CD4-positive, alpha-beta T cell treated with Interleukin-15 for 4 hours (primary cell): ENCODE data around the gene STXBP6.

Experiments
- DNase-seq: peaks from one replicate; pipeline ENCODE4 v3.0.0-alpha.2; 2020; ENCODE audit warnings: low spot score

Gene STXBP6

GRCh38 chr14:24915403-24915921, 134.5 kb downstream of the STXBP6 start:
- no peak for DNase-seq

GRCh38 chr14:24913746-24914145, 136.2 kb downstream of the STXBP6 start:
- DNase-seq = no peak

GRCh38 chr14:24913021-24913420, 136.9 kb downstream of the STXBP6 start:
- DNase-seq = no peak

GRCh38 chr14:24911324-24912109, 138.4 kb downstream of the STXBP6 start:
- DNase-seq = no peak

GRCh38 chr14:24910408-24910986, 139.4 kb downstream of the STXBP6 start:
- no peak for DNase-seq

GRCh38 chr14:24909523-24910302, 140.2 kb downstream of the STXBP6 start:
- no peak for DNase-seq

GRCh38 chr14:24908592-24909236, 141.2 kb downstream of the STXBP6 start:
- DNase-seq = no peak

GRCh38 chr14:24904533-24904932, 145.4 kb downstream of the STXBP6 start:
- no peak for DNase-seq

GRCh38 chr14:24903337-24903736, 146.6 kb downstream of the STXBP6 start:
- DNase-seq = no peak

- no peak for DNase-seq
Measured at GRCh38 chr14:24900269-24901100, 149.5 kb downstream of the STXBP6 start.

- no peak for DNase-seq
Measured at GRCh38 chr14:24897793-24898192, 152.2 kb downstream of the STXBP6 start.

- no peak for DNase-seq
Measured at GRCh38 chr14:24895622-24896021, 154.3 kb downstream of the STXBP6 start.

- no peak for DNase-seq
Measured at GRCh38 chr14:24895243-24895583, 154.7 kb downstream of the STXBP6 start.

GRCh38 chr14:24894583-24895242, 155.2 kb downstream of the STXBP6 start:
- DNase-seq = no peak

- DNase-seq = no peak
Measured at GRCh38 chr14:24892497-24893051, 157.4 kb downstream of the STXBP6 start.

- no peak for DNase-seq
Measured at GRCh38 chr14:24891987-24892496, 157.9 kb downstream of the STXBP6 start.

GRCh38 chr14:24890716-24891115, 159.2 kb downstream of the STXBP6 start:
- no peak for DNase-seq

GRCh38 chr14:24889843-24890242, 160.1 kb downstream of the STXBP6 start:
- DNase-seq = no peak

GRCh38 chr14:24888532-24888931, 161.4 kb downstream of the STXBP6 start:
- DNase-seq = no peak

GRCh38 chr14:24887623-24888304, 162.2 kb downstream of the STXBP6 start:
- DNase-seq = no peak
